Activated B cell treated with CpG ODN at 0.5 μM for 24 hours (primary cell): ENCODE results near the gene SEPTIN7. TPM values are rescaled to one million over a fixed set of nuclear protein-coding genes. Genes with fewer than 3 reads are reported as not detected.
"Not testable (repeated sequence)": the region's sequence is repeated elsewhere in the genome, so short reads cannot be mapped to it uniquely, and the experiment has no call there.

Source experiments
- ATAC-seq: fragments of 200-7000 bp; cut with Tn5 transposase; one replicate; pipeline ENCODE4 v1.10.0; 2021; ENCODE audit warnings: low read depth, mild to moderate bottlenecking, moderate library complexity
- CTCF ChIA-PET: fragments of 350-600 bp; sonication (Branson Sonifier 250); formaldehyde crosslinking; loops from one replicate; lab custom pipeline; 2021; ENCODE audit warnings: antibody characterized with exemption; lab: Charles Lee
- POLR2A ChIA-PET: fragments of 350-600 bp; sonication (Branson Sonifier 250); formaldehyde crosslinking; loops from one replicate; lab custom pipeline; 2021; ENCODE audit warnings: antibody characterized with exemption; lab: Charles Lee
- DNase-seq: peaks from one replicate; pipeline ENCODE4 v3.0.0; 2022
- H3K27ac Mint-ChIP-seq: one replicate; pipeline ENCODE4 v1.8.0; 2020; ENCODE audit warnings: mixed read lengths
- H3K27me3 Mint-ChIP-seq: one replicate; pipeline ENCODE4 v1.8.0; 2021; ENCODE audit warnings: mixed read lengths
- H3K36me3 Mint-ChIP-seq: one replicate; pipeline ENCODE4 v1.8.0; 2021; ENCODE audit warnings: low read depth, mixed read lengths
- H3K4me1 Mint-ChIP-seq: one replicate; pipeline ENCODE4 v1.8.0; 2021; ENCODE audit warnings: mixed read lengths
- H3K4me3 Mint-ChIP-seq: one replicate; pipeline ENCODE4 v1.8.0; 2020; ENCODE audit warnings: mild to moderate bottlenecking, mixed read lengths
- H3K9me3 Mint-ChIP-seq: one replicate; pipeline ENCODE4 v1.8.0; 2020; ENCODE audit warnings: mixed read lengths
- intact Hi-C: fragments of 100-400 bp; cut with micrococcal nuclease; formaldehyde crosslinking; loops from one replicate; pipeline ENCODE4 v1.15.1; 2024
- total RNA-seq: library from RNA; stranded (reverse); gene quantifications from 2 replicates; pipeline ENCODE4 v1.2.3, GENCODE V29; 2022
- TF ChIP-seq, protein P1 (sequence below): fragments of 200-600 bp; IDR thresholded peaks from one replicate; pipeline ENCODE4 v1.8.0; 2022; ENCODE audit warnings: antibody characterized with exemption, mild to moderate bottlenecking

SEPTIN7 gene
- total RNA-seq, result 239 and 262 TPM in 2 replicates

GRCh38 chr7:35800718-35801391, at the start of gene SEPTIN7:
Gene SEPTIN7 (plus strand): TSS chr7:35801057. CDS start chr7:35801210, 153 bp downstream.
- Mint-ChIP-seq H3K27me3 (no peaks in the 10 kb centered on the region), H3K4me3 (peak within 1 kb of the TSS; percentile 96), H3K9me3 (no peaks in the 10 kb centered on the region), H3K27ac (peak within 1 kb of the TSS; percentile 99), H3K4me1 (peaks cover 53% of the 10 kb centered on the region), H3K36me3 (peaks cover 24% of the 10 kb centered on the region)
- POLR2A ChIA-PET, result interaction anchor here (0.6 to 4.9 kb wide), 34 partner anchors 8 to 1553 kb away, joined by 3 to 442 read pairs (median 4); partner anchors contain the start of gene HERPUD2
- TF ChIP-seq, protein P1, sequence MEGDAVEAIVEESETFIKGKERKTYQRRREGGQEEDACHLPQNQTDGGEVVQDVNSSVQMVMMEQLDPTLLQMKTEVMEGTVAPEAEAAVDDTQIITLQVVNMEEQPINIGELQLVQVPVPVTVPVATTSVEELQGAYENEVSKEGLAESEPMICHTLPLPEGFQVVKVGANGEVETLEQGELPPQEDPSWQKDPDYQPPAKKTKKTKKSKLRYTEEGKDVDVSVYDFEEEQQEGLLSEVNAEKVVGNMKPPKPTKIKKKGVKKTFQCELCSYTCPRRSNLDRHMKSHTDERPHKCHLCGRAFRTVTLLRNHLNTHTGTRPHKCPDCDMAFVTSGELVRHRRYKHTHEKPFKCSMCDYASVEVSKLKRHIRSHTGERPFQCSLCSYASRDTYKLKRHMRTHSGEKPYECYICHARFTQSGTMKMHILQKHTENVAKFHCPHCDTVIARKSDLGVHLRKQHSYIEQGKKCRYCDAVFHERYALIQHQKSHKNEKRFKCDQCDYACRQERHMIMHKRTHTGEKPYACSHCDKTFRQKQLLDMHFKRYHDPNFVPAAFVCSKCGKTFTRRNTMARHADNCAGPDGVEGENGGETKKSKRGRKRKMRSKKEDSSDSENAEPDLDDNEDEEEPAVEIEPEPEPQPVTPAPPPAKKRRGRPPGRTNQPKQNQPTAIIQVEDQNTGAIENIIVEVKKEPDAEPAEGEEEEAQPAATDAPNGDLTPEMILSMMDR, result no peak
- CTCF ChIA-PET, result interaction anchor here (0.6 to 4.5 kb wide), 5 partner anchors 34 to 106 kb away, joined by 3 to 59 read pairs (median 9); partner anchors contain the start of gene HERPUD2
- ATAC-seq (peak; percentile 86), DNase-seq (peak; percentile 98)
- intact Hi-C loops, result loop anchor here (1.0 to 5.0 kb wide), 8 partner anchors 66 to 764 kb away; partner anchors contain the start of genes DPY19L1 and HERPUD2

DNA sequence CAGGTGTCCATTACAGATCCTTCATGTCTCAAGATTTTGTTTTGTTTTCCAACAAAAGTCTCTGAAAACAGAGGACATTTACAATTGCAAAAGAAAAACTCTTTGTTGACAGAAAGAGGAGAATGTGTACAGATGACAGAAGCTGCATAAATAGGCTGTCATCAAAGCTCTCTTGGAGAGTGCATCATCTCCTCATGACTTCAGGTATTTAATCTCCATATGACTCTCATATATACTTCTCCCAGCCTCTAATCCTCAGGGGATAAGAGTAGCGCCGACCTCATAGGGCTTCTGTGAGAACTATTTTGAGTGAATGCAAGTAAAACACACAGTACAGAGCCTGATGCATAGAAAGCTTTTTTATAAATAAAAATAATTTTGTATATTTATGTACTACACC, 48.1 kb upstream of the SEPTIN7 start:
- POLR2A ChIA-PET, result no interaction called here
- Mint-ChIP-seq H3K36me3 (no peaks in the 10 kb centered on the region), H3K4me1 (no peaks in the 10 kb centered on the region), H3K27me3 (no peaks in the 10 kb centered on the region), H3K4me3 (no peak overlapping the region), H3K9me3 (no peaks in the 10 kb centered on the region), H3K27ac (no peak overlapping the region)
- intact Hi-C loops, result no loop called here
- TF ChIP-seq, protein P1, result no peak
- ATAC-seq (no peak), DNase-seq (no peak)
- CTCF ChIA-PET, result no interaction called here

GRCh38 chr7:35753761-35754603, 46.9 kb upstream of the SEPTIN7 start:
- ATAC-seq (no peak), DNase-seq (no peak)
- H3K36me3 Mint-ChIP-seq, result no peaks in the 10 kb centered on the region
- no peaks in the 10 kb centered on the region for H3K27me3 Mint-ChIP-seq
- POLR2A ChIA-PET, result no interaction called here
- TF ChIP-seq, protein P1, result no peak
- no peak overlapping the region for H3K27ac Mint-ChIP-seq
- H3K4me3 Mint-ChIP-seq, result no peak overlapping the region
- peaks cover 7% of the 10 kb centered on the region for H3K4me1 Mint-ChIP-seq
- intact Hi-C loops, result no loop called here
- no peaks in the 10 kb centered on the region for H3K9me3 Mint-ChIP-seq
- CTCF ChIA-PET, result no interaction called here

- H3K27me3 Mint-ChIP-seq, result no peaks in the 10 kb centered on the region
- DNase-seq (no peak), ATAC-seq (no peak)
- no peak overlapping the region for H3K4me3 Mint-ChIP-seq
- ChIA-PET POLR2A (no interaction called here), CTCF (no interaction called here)
- intact Hi-C loops, result no loop called here
- no peaks in the 10 kb centered on the region for H3K36me3 Mint-ChIP-seq
- H3K4me1 Mint-ChIP-seq, result peaks cover 7% of the 10 kb centered on the region
- H3K9me3 Mint-ChIP-seq, result no peaks in the 10 kb centered on the region
- TF ChIP-seq, protein P1, result no peak
- H3K27ac Mint-ChIP-seq, result no peak overlapping the region
Observed at GRCh38 chr7:35754741-35755140, 46.1 kb upstream of the SEPTIN7 start.

- intact Hi-C loops, result loop anchor here (2.0 kb wide), 1 partner anchor 19 kb away; no protein-coding TSS in a partner anchor
- H3K27ac Mint-ChIP-seq, result no peak overlapping the region
- TF ChIP-seq, protein P1, result no peak
- H3K9me3 Mint-ChIP-seq, result no peaks in the 10 kb centered on the region
- no peaks in the 10 kb centered on the region for H3K27me3 Mint-ChIP-seq
- POLR2A ChIA-PET, result interaction anchor here (0.6 kb wide), 1 partner anchor 21 kb away, joined by 10 read pairs; no protein-coding TSS in a partner anchor
- peaks cover 7% of the 10 kb centered on the region for H3K4me1 Mint-ChIP-seq
- no peak overlapping the region for H3K4me3 Mint-ChIP-seq
- no peaks in the 10 kb centered on the region for H3K36me3 Mint-ChIP-seq
- CTCF ChIA-PET, result no interaction called here
- ATAC-seq (no peak), DNase-seq (no peak)
Observed at GRCh38 chr7:35755711-35756110, 45.1 kb upstream of the SEPTIN7 start.

GRCh38 chr7:35756453-35756852, 44.4 kb upstream of the SEPTIN7 start:
- H3K27me3 Mint-ChIP-seq, H3K9me3 Mint-ChIP-seq, CTCF ChIA-PET, ATAC-seq, H3K4me1 Mint-ChIP-seq, H3K36me3 Mint-ChIP-seq, DNase-seq, H3K27ac Mint-ChIP-seq, H3K4me3 Mint-ChIP-seq: not testable (repeated sequence)
- POLR2A ChIA-PET, result interaction anchor here (0.6 kb wide), 1 partner anchor 21 kb away, joined by 10 read pairs; no protein-coding TSS in a partner anchor
- intact Hi-C loops, result loop anchor here (2.0 kb wide), 1 partner anchor 18 kb away; no protein-coding TSS in a partner anchor
